GM12875 (cell line): ENCODE results near the gene ATP1B2.

Source experiments
- H3K4me3 ChIP-seq: one replicate; pipeline ENCODE4 v1.5.1; 2011; ENCODE audit warnings: low read depth, low read length, control low read depth
- CTCF ChIP-seq: IDR thresholded peaks from 2 replicates; pipeline ENCODE4 v1.5.1; 2011; ENCODE audit warnings: low read depth, mild to moderate bottlenecking, control low read depth, inconsistent platforms, low read length, moderate library complexity, borderline replicate concordance; ENCODE audit not compliant: insufficient read depth

The ATP1B2 gene

GRCh38 chr17:7705269-7706255 is 54.8 kb downstream of the ATP1B2 start:
- no peak overlapping the region for H3K4me3 ChIP-seq
- no peak for TF ChIP-seq CTCF

GRCh38 chr17:7706631-7707354 is 56.1 kb downstream of the ATP1B2 start:
- no peak overlapping the region for H3K4me3 ChIP-seq
- TF ChIP-seq CTCF, result no peak
